Measurements from ENCODE around the gene XRCC3.
A peak's percentile ranks its signal among the peaks of the same experiment; 100 is the strongest.

XRCC3 gene

DNA sequence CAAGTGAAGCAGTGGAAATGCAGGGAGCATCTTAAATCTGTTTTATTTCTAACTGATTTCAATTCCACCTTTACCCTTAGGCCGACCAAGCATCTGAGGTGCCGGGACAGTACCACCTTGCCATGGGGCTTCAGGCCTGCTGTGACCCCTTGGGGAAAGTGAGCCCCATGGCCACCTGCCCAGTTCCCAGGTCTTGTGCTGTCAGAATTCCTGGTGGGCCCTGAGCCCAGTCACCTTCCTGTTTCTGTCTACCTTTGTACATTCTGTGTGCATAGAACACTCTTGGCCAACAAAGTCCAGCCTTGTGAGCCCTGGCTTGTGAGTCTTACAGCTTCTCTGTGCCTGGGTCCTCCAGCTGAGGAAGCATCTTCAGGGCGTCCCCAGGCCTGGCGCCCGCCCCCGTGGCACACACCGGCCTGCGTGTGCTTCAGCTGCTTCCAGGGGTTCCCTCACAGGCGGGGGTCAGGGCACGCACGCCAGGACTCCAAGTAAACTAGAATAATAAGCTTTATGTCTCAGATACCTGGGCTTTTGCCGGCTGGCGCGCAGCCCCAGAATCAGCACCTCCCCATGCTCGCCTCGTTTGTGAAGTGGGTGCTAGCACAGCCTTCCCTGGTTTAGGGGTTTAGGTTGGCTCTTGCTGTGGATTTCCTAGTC lies 10.6 kb upstream of the XRCC3 start:
- no peaks in the 10 kb centered on the region for H3K27me3 ChIP-seq (ENCODE audit: control insufficient read depth, insufficient read depth, low read length, poor library complexity, severe bottlenecking)
- H3K36me3 ChIP-seq (ENCODE audit: control insufficient read depth, insufficient read depth, low read length): peaks cover 6% of the 10 kb centered on the region
- no peaks in the 10 kb centered on the region for H3K9me3 ChIP-seq (ENCODE audit: control insufficient read depth, low read length)
- WGBS, 2 experiments: 95 to 97% methylated on average over 16 of the region's 16 CpGs
- no peak overlapping the region for H3K27ac ChIP-seq (ENCODE audit: insufficient read depth, low read depth, low read length, poor library complexity, severe bottlenecking)
- H3K4me3 ChIP-seq (ENCODE audit: insufficient read depth, low read depth, low read length): no peak overlapping the region
- H3K4me1 ChIP-seq (ENCODE audit: control insufficient read depth, insufficient read depth, low read length): no peaks in the 10 kb centered on the region

DNA sequence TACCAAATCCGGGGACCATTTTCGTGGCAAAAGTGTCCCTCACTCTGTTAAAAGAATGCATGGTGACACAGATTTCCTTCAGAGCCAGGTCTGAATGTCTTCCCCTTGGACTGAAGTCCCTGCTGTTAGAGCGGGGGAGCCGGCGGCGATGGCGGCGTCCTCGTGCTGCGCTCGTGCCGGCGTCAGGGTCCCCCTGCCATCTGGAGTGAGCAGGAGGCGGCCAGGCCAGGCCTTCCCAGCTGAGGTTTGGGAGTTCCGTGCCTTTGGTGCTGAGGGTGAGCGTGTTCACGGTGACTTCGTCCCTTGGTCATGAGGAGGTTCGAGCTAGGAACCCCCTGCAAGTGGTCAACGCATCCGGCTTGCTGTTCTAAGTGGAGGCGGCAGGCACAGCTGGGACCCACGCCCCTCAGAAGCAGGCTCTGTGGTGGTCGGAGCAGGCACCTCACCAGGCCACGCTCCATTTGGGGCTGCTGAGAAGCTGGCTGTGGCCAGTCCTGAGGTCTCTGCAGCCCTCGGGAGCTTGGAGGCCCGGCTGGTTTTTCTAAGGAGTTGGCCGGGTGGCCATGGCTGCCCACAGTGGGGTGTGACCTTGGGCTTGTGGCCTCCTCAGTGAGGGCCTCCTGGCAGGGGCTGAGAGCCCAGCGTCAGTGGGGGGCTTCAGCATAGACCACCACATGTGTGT lies 9.9 kb upstream of the XRCC3 start:
- WGBS, 2 experiments: 95% methylated on average over 29 of the region's 29 CpGs
- Histone ChIP-seq H3K27ac (ENCODE audit: insufficient read depth, low read depth, low read length, poor library complexity, severe bottlenecking) (no peak overlapping the region), H3K4me3 (ENCODE audit: insufficient read depth, low read depth, low read length) (no peak overlapping the region), H3K4me1 (ENCODE audit: control insufficient read depth, insufficient read depth, low read length) (no peaks in the 10 kb centered on the region), H3K9me3 (ENCODE audit: control insufficient read depth, low read length) (no peaks in the 10 kb centered on the region), H3K36me3 (ENCODE audit: control insufficient read depth, insufficient read depth, low read length) (peaks cover 5% of the 10 kb centered on the region), H3K27me3 (ENCODE audit: control insufficient read depth, insufficient read depth, low read length, poor library complexity, severe bottlenecking) (no peaks in the 10 kb centered on the region)

GRCh38 chr14:103724116-103724515 lies 8.9 kb upstream of the XRCC3 start:
- Histone ChIP-seq H3K36me3 (ENCODE audit: control insufficient read depth, insufficient read depth, low read length) (no peaks in the 10 kb centered on the region), H3K9me3 (ENCODE audit: control insufficient read depth, low read length) (no peaks in the 10 kb centered on the region), H3K4me3 (ENCODE audit: insufficient read depth, low read depth, low read length) (no peak overlapping the region), H3K27ac (ENCODE audit: insufficient read depth, low read depth, low read length, poor library complexity, severe bottlenecking) (no peak overlapping the region), H3K27me3 (ENCODE audit: control insufficient read depth, insufficient read depth, low read length, poor library complexity, severe bottlenecking) (no peaks in the 10 kb centered on the region), H3K4me1 (ENCODE audit: control insufficient read depth, insufficient read depth, low read length) (no peaks in the 10 kb centered on the region)
- WGBS, 2 experiments: 95% methylated on average over 20 of the region's 20 CpGs

DNA sequence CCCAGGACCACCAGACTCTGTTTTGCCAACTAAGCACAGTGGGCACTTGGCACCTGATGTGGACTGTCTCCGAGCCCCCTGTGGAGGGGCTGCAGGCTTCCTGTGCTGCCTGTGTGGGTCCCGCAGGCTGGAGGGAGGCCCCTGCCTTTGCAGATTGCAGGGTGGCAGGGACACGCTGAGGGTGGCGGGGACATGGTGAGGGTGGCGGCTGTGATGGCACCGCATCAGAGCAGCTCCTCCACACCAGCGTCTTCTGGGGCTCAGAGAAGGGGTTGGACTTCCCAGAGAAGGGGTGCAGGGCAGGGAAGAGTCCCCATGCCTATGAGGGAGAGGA lies 8.5 kb upstream of the XRCC3 start:
- H3K27ac ChIP-seq (ENCODE audit: insufficient read depth, low read depth, low read length, poor library complexity, severe bottlenecking): no peak overlapping the region
- H3K36me3 ChIP-seq (ENCODE audit: control insufficient read depth, insufficient read depth, low read length): no peaks in the 10 kb centered on the region
- no peaks in the 10 kb centered on the region for H3K27me3 ChIP-seq (ENCODE audit: control insufficient read depth, insufficient read depth, low read length, poor library complexity, severe bottlenecking)
- H3K4me1 ChIP-seq (ENCODE audit: control insufficient read depth, insufficient read depth, low read length): no peaks in the 10 kb centered on the region
- WGBS, 2 experiments: 94 to 97% methylated on average over 7 of the region's 7 CpGs
- H3K4me3 ChIP-seq (ENCODE audit: insufficient read depth, low read depth, low read length): no peak overlapping the region
- no peaks in the 10 kb centered on the region for H3K9me3 ChIP-seq (ENCODE audit: control insufficient read depth, low read length)

DNA sequence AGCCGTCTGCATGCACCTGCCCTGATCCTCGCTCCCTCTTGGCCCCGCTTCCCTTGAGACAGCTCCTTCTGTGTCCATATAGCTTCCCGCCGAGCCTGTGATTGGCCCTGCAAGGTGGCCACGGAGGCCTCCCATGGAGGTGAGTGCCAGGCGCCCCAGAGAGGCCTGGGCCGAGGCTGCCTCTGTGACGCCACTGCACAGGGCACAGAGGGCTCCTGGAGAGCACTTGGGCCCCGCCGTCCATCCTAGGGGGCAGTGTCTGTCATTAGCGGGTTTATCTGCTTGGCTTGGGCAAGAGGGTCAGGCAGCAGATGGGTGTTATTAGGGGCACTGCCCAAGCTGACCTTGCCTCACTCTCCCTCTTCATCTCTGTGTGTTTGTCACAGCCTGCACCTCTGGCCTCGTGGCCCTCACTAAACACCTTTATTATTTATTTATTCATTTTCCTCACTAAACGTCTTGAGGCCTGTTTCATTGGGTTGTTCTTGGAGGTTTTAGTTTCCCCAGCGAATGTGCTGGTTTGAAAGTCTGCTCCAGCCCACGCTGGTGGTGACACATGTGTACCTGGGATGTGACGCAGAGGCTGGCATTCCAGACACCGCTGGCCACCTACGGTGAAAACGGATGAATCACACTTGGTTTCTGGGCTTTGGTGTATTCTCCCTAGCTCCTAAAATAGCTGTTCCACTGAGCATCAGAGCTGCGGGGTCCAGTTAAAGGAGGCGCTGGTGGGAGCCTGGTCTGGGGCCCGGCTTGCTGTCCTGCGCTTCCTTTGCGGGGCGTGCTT lies 6.3 kb upstream of the XRCC3 start:
- 90 to 92% methylated on average over 22 to 26 of the region's 26 CpGs for WGBS, 2 experiments
- Histone ChIP-seq H3K4me1 (ENCODE audit: control insufficient read depth, insufficient read depth, low read length) (peaks cover 8% of the 10 kb centered on the region), H3K27ac (ENCODE audit: insufficient read depth, low read depth, low read length, poor library complexity, severe bottlenecking) (no peak overlapping the region)

GRCh38 chr14:103719751-103720150 lies 4.5 kb upstream of the XRCC3 start:
- Histone ChIP-seq H3K27me3 (ENCODE audit: control insufficient read depth, insufficient read depth, low read length, poor library complexity, severe bottlenecking) (no peaks in the 10 kb centered on the region), H3K27ac (ENCODE audit: insufficient read depth, low read depth, low read length, poor library complexity, severe bottlenecking) (no peak overlapping the region), H3K36me3 (ENCODE audit: control insufficient read depth, insufficient read depth, low read length) (no peaks in the 10 kb centered on the region), H3K4me1 (ENCODE audit: control insufficient read depth, insufficient read depth, low read length) (peaks cover 8% of the 10 kb centered on the region), H3K9me3 (ENCODE audit: control insufficient read depth, low read length) (no peaks in the 10 kb centered on the region), H3K4me3 (ENCODE audit: insufficient read depth, low read depth, low read length) (no peak overlapping the region)
- 94% methylated on average over 8 of the region's 8 CpGs for WGBS, 2 experiments

More for the DNA sequence above, 6.3 kb upstream of the XRCC3 start:
- no peaks in the 10 kb centered on the region for H3K9me3 ChIP-seq (ENCODE audit: control insufficient read depth, low read length)
- no peaks in the 10 kb centered on the region for H3K36me3 ChIP-seq (ENCODE audit: control insufficient read depth, insufficient read depth, low read length)
- H3K27me3 ChIP-seq (ENCODE audit: control insufficient read depth, insufficient read depth, low read length, poor library complexity, severe bottlenecking): no peaks in the 10 kb centered on the region
- H3K4me3 ChIP-seq (ENCODE audit: insufficient read depth, low read depth, low read length): no peak overlapping the region

DNA sequence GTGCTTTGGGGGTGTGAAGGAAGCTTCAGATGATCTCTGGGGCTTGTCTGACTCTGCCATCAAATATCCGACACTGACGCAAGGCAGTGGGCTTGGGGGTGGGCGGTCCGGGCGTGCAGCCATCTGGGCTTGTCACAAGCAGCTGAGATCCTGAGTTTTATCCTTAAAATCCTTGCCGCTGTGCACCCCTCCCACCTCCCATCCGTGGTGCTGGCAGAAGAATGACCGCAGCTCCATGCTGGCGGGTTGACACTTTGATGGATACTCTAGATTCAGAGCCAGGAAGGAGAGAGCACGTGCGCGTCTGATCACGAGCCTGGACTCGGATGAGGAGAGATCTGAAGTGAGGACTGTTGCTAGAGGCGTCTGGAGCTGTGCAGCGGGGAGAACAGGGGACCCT lies 3.3 kb upstream of the XRCC3 start:
- Histone ChIP-seq H3K36me3 (ENCODE audit: control insufficient read depth, insufficient read depth, low read length) (no peaks in the 10 kb centered on the region), H3K9me3 (ENCODE audit: control insufficient read depth, low read length) (no peaks in the 10 kb centered on the region), H3K4me1 (ENCODE audit: control insufficient read depth, insufficient read depth, low read length) (peaks cover 15% of the 10 kb centered on the region), H3K27me3 (ENCODE audit: control insufficient read depth, insufficient read depth, low read length, poor library complexity, severe bottlenecking) (no peaks in the 10 kb centered on the region), H3K4me3 (ENCODE audit: insufficient read depth, low read depth, low read length) (no peak overlapping the region), H3K27ac (ENCODE audit: insufficient read depth, low read depth, low read length, poor library complexity, severe bottlenecking) (no peak overlapping the region)
- 89 to 91% methylated on average over 16 of the region's 16 CpGs for WGBS, 2 experiments

DNA sequence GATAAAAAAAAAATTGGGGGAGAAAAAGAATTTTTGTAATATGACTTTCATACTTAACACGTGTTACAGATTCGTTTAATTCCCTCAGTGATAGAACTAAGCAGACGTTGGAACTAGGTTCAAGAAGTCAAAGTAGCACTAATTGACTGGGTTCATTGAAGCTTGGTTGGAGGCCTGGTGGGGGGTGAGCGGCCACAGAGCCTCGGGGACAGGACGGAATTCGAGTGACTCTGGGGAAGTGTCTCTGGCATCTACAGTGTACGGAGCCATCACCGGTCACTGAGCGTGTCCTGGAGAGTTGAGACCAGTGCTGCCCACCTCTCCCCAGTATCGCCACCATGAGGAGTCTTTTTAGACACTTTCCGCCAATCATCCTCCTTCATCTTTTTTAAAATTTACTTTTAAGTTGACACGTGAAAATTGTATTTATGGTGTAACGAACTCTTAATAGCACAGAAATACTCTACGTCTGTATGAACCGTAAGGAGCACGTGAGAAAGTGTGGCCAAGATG lies 1.7 kb upstream of the XRCC3 start:
- Histone ChIP-seq H3K4me1 (ENCODE audit: control insufficient read depth, insufficient read depth, low read length) (peaks cover 15% of the 10 kb centered on the region), H3K27ac (ENCODE audit: insufficient read depth, low read depth, low read length, poor library complexity, severe bottlenecking) (no peak overlapping the region), H3K36me3 (ENCODE audit: control insufficient read depth, insufficient read depth, low read length) (no peaks in the 10 kb centered on the region), H3K9me3 (ENCODE audit: control insufficient read depth, low read length) (no peaks in the 10 kb centered on the region), H3K4me3 (ENCODE audit: insufficient read depth, low read depth, low read length) (peak overlapping the region; percentile 75), H3K27me3 (ENCODE audit: control insufficient read depth, insufficient read depth, low read length, poor library complexity, severe bottlenecking) (no peaks in the 10 kb centered on the region)
- 72 to 74% methylated on average over 17 of the region's 17 CpGs for WGBS, 2 experiments

DNA sequence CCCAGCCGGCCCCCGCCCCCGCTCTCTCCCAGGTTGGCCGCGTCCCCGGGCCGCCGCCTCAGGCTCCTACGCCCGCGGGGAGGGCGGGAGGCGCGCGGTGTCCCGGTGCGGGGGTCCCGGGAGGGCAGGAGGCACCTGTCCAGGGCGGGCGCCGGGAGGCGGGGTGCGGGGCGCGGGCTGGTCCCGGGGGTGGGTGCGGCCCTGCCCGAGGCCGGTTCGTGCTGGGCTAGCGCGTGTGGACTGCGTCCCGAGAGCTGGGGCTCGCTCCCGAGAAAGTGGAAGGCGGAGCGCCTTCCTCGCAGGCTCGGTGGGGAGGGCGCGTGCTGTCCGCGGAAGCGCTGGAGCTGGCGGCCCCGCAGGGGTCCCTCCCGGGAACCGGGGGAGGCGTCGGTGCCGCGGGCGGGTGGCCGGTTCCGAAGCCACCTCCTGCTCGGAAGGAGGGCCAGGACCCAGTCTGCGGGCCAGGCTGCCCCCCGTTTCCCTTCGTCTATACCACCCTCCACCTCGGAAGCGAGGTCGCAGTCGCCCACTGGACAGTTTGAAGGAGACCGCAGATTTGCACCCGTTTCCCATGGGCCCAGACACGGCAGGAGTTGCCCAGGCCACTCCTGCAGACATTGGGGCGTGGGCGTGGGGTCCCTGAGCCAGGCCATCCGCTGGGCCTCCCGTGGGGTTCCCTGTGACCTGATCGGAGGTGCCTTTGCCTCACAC lies 995 bp upstream of the XRCC3 start:
- H3K27ac ChIP-seq (ENCODE audit: insufficient read depth, low read depth, low read length, poor library complexity, severe bottlenecking): no peak overlapping the region
- H3K36me3 ChIP-seq (ENCODE audit: control insufficient read depth, insufficient read depth, low read length): no peaks in the 10 kb centered on the region
- 3 to 4% methylated on average over 72 of the region's 72 CpGs for WGBS, 2 experiments
- peak overlapping the region; percentile 75 for H3K4me3 ChIP-seq (ENCODE audit: insufficient read depth, low read depth, low read length)
- no peaks in the 10 kb centered on the region for H3K9me3 ChIP-seq (ENCODE audit: control insufficient read depth, low read length)
- no peaks in the 10 kb centered on the region for H3K27me3 ChIP-seq (ENCODE audit: control insufficient read depth, insufficient read depth, low read length, poor library complexity, severe bottlenecking)
- peaks cover 16% of the 10 kb centered on the region for H3K4me1 ChIP-seq (ENCODE audit: control insufficient read depth, insufficient read depth, low read length)

Data from ectodermal cell (in vitro differentiated cells).